Endothelial cell of umbilical vein (primary cell): ENCODE data around the gene YWHAG. TPM values are rescaled to one million over a fixed set of nuclear protein-coding genes. Genes with fewer than 3 reads are reported as not detected.

Experiments used
- BruUV-seq: library from RNA; stranded (reverse); fragments of 400-500 nt; replicated peaks from 2 replicates; lab custom pipeline; 2021; lab: Mats Ljungman, UMichigan
- CTCF ChIA-PET: fragments of 300-600, 350-600 bp; sonication (Branson Sonifier 250); formaldehyde crosslinking; loops from one replicate; lab custom pipeline; 2021; ENCODE audit warnings: antibody characterized with exemption, inconsistent platforms; lab: Charles Lee
- POLR2A ChIA-PET: fragments of 300-600, 350-600 bp; sonication (Branson Sonifier 250); formaldehyde crosslinking; loops from one replicate; lab custom pipeline; 2021; ENCODE audit warnings: antibody characterized with exemption, inconsistent platforms; lab: Charles Lee
- DNase-seq: peaks from one replicate; pipeline ENCODE4 v3.0.0-alpha.2; 2011; ENCODE audit warnings: low read depth, low spot score
- FAIRE-seq: peaks from 2 replicates; lab custom pipeline; 2011; peaks lifted over from hg19 to GRCh38; lab: Jason Lieb, UNC
- H2AFZ ChIP-seq: 2 replicates; pipeline ENCODE4 v1.6.0; 2012; ENCODE audit warnings: low read depth, low read length, control low read depth, inconsistent platforms
- H3K27ac ChIP-seq: 2 replicates; pipeline ENCODE4 v1.5.1; 2011; ENCODE audit warnings: low read depth, mild to moderate bottlenecking, control low read depth, low read length, moderate library complexity; ENCODE audit not compliant: insufficient read depth
- H3K27me3 ChIP-seq, 2 experiments: 2 replicates each; pipeline versions ENCODE4 v1.6.0 to v1.6.1; 2011; ENCODE audit warnings: low read length in 2 of 2, mixed read lengths in 1 of 2; ENCODE audit not compliant: control insufficient read depth in 2 of 2, insufficient read depth in 2 of 2
- H3K36me3 ChIP-seq, 2 experiments: 2 replicates in 1 of 2; 3 replicates in 1 of 2; pipeline ENCODE4 v1.5.1; 2011; ENCODE audit warnings: low read length in 2 of 2, mild to moderate bottlenecking in 1 of 2, moderate library complexity in 1 of 2; ENCODE audit not compliant: control insufficient read depth in 2 of 2, insufficient read depth in 2 of 2; ENCODE audit errors: extremely low read depth in 1 of 2
- H3K4me1 ChIP-seq: 3 replicates; pipeline ENCODE4 v1.5.1; 2011; ENCODE audit warnings: mild to moderate bottlenecking, low read length; ENCODE audit not compliant: control insufficient read depth, insufficient read depth; ENCODE audit errors: extremely low read depth
- H3K4me2 ChIP-seq: 2 replicates; pipeline ENCODE4 v1.6.1; 2011; ENCODE audit warnings: low read length, control low read depth, mixed read lengths; ENCODE audit not compliant: insufficient read depth
- H3K4me3 ChIP-seq, 3 experiments: fragments of 200-600 bp in 1 of 3; sonication (generic), shearing (Covaris generic) in 1 of 3; replicated peaks in 1 of 3; 2 replicates each; pipeline ENCODE4 v1.5.1; 2011 to 2016; ENCODE audit warnings: control low read depth in 3 of 3, low read length in 3 of 3, mild to moderate bottlenecking in 2 of 3, inconsistent platforms in 1 of 3, low read depth in 1 of 3, moderate library complexity in 1 of 3; ENCODE audit not compliant: insufficient read depth in 1 of 3
- H3K79me2 ChIP-seq: 2 replicates; pipeline ENCODE4 v1.6.0; 2012; ENCODE audit warnings: low read length, inconsistent platforms; ENCODE audit not compliant: control insufficient read depth, insufficient read depth
- H3K9ac ChIP-seq: replicated peaks from 2 replicates; pipeline ENCODE3; 2011; ENCODE audit warnings: low read length, control low read depth; ENCODE audit not compliant: insufficient read depth; ENCODE audit errors: extremely low read depth
- H3K9me1 ChIP-seq: replicated peaks from 3 replicates; pipeline ENCODE4 v1.6.0; 2011; ENCODE audit warnings: mild to moderate bottlenecking, low read length; ENCODE audit not compliant: control insufficient read depth, insufficient read depth; ENCODE audit errors: extremely low read depth
- H3K9me3 ChIP-seq: replicated peaks from 2 replicates; pipeline ENCODE4 v1.5.1; 2012; ENCODE audit warnings: low read length, inconsistent platforms; ENCODE audit not compliant: control insufficient read depth, insufficient read depth
- H4K20me1 ChIP-seq: replicated peaks from 2 replicates; pipeline ENCODE3; 2011; ENCODE audit warnings: mild to moderate bottlenecking, low read length; ENCODE audit not compliant: control insufficient read depth, insufficient read depth; ENCODE audit errors: extremely low read depth
- EZH2 ChIP-seq: IDR thresholded peaks from 2 replicates; pipeline ENCODE4 v1.6.1; 2012; ENCODE audit warnings: borderline replicate concordance, low read depth, mild to moderate bottlenecking, moderate library complexity, low read length, inconsistent platforms; ENCODE audit not compliant: severe bottlenecking
- FOS ChIP-seq: IDR thresholded peaks from 2 replicates; pipeline ENCODE4 v1.6.1; 2011; ENCODE audit warnings: mild to moderate bottlenecking, low read length, moderate library complexity, borderline replicate concordance; ENCODE audit not compliant: insufficient read depth
- MAX ChIP-seq: IDR thresholded peaks from 2 replicates; pipeline ENCODE4 v1.6.1; 2011; ENCODE audit not compliant: insufficient read depth, insufficient read length
- POLR2A ChIP-seq: IDR thresholded peaks from 2 replicates; pipeline ENCODE4 v1.6.1; 2012; ENCODE audit warnings: low read depth, mild to moderate bottlenecking, control low read depth, low read length
- POLR2AphosphoS5 ChIP-seq: IDR thresholded peaks from 2 replicates; pipeline ENCODE4 v1.6.1; 2012; ENCODE audit warnings: low read depth, mild to moderate bottlenecking, control low read depth, low read length, moderate library complexity; ENCODE audit not compliant: insufficient read depth
- dilution Hi-C: fragments of 300-500 bp; cut with MboI; formaldehyde crosslinking; loops from one replicate; pipeline ENCODE4 v1.15.0; 2019; ENCODE audit warnings: low sequenced_read_pairs; ENCODE audit not compliant: extremely low pct_ligation_motif_present
- intact Hi-C: fragments of 100-400 bp; cut with micrococcal nuclease; formaldehyde crosslinking; loops from one replicate; pipeline ENCODE4 v1.10.0; 2022
- polyA plus RNA-seq, 4 experiments: library from polyadenylated mRNA; depleted of rRNA in 3 of 4; stranded (reverse) in 3 of 4; unstranded in 1 of 4; fragments of >200 nt; gene quantifications; 2 replicates each; pipeline versions ENCODE4 v1.2.1 to v1.2.3, GENCODE V29; 2011 to 2012; ENCODE audit warnings: missing spikeins in 1 of 4
- total RNA-seq: library from RNA; stranded (reverse); gene quantifications from 2 replicates; pipeline ENCODE4 v1.2.3, GENCODE V29; 2021

YWHAG gene
- total and polyA plus RNA-seq, 2 donors (not counting 3 experiments of a cell fraction or from before 2014, with no cell fraction given), result 55.6 to 205 TPM

DNA sequence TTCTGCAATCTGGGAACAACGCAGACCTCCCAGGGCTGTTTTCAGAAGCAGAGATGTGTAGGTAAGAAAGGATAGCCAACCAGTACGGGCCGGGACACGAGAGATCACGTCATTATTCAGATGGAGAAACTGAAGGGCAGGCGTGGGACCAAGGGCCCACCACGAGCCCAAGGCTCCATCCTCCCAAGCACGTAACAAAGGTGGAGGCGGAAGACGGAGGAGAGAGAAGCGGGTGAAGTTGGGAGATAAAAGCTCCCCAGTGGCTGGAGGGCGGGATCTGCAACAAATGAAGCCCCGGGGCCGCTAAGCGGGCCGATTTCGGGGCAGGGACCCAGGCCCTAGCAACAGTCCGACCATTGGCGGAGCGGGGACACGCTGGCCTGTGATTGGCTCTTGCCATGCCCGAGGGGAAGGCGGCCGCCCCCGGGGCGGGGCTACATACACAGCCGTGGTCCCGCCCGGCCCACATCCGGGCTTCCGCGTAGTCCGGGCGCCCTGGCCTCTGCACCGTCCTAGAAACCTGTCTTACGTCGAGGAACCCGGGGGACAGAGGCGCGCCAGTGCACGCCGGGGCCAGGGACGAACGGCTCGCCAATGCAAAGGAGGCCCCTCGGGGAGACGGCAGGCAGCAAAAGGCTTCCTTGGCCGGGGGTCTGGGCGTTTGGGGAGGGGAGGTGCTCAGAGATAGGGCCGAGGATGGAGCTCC is 40.9 kb downstream of the YWHAG start:
- Histone ChIP-seq H3K9me1 (no peaks in the 10 kb centered on the region), H2AFZ (peak overlapping the region; percentile 70), H3K9me3 (no peaks in the 10 kb centered on the region), H3K27ac (peak overlapping the region; percentile 53), H3K4me2 (peak overlapping the region; percentile 48), H3K4me1 (peaks cover 17% of the 10 kb centered on the region), H3K4me3 (peak overlapping the region; percentile 28 to 58 (median 42)), H4K20me1 (no peaks in the 10 kb centered on the region), H3K27me3 (no peaks in the 10 kb centered on the region), H3K79me2 (no peaks in the 10 kb centered on the region), H3K36me3 (peaks cover 0 to 7% of the 10 kb centered on the region in 2 experiments), H3K9ac (peak overlapping the region; percentile 42)
- DNase-seq (peak; percentile 95), FAIRE-seq (peak; percentile 97)
- dilution Hi-C loops (no loop called here), intact Hi-C loops (loop anchor here (1.0 kb wide), 2 partner anchors 41 to 140 kb away; no protein-coding TSS in a partner anchor)
- BruUV-seq, result no TSS peak
- TF ChIP-seq POLR2AphosphoS5 (peak; percentile 48), EZH2 (no peak), POLR2A (peak; percentile 78)
- POLR2A ChIA-PET, result interaction anchor here (0.6 to 1.9 kb wide), 3 partner anchors 26 to 82 kb away, joined by 3 to 11 read pairs (median 6); partner anchors contain the start of gene YWHAG
- CTCF ChIA-PET, result interaction anchor here (0.9 to 8.3 kb wide), 9 partner anchors 10 to 140 kb away, joined by 3 to 100 read pairs (median 6); partner anchors contain the start of gene YWHAG

DNA sequence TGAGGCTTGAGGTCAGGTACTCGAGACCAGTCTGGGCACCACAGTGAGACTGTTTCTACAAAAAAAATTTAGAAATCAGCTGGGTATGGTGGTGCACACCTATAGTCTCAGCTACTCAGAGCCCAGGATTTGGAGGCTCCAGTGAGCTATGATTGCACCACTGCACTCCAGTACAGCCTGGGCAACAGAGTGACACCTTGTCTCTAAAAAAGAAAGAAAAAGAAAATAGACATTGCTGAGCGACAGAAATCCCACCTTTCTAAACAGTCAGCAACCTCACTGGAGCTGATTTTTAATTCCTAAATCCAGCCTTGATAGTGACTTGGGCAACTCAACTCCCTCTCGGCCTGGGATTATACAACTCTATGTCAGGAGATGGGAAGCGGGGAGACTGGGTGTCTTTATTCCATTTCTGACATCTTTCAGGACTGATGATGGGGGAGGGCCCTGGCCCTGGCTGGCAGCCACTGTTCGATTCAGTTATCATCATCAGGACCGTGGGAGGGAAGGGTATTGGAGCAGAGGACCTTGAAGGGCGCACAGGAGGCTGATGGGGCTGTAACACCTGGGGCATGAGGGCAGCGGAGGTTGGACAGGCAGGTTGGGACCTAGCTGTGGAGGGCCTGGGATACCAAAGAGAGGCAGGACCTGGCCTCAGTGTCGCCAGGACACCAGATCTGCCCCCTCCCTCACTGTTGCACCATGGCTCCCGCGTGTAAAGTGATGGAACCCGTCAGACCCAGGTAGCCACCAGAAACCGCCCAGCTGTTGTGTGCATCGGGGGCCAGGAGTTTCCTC is 41.6 kb downstream of the YWHAG start:
- DNase-seq (no peak), FAIRE-seq (no peak)
- intact Hi-C loops, result no loop called here
- H3K9me1 ChIP-seq, result no peaks in the 10 kb centered on the region
- peak overlapping the region; percentile 53 for H3K27ac ChIP-seq
- H3K4me3 ChIP-seq, result peak overlapping the region in 1 of 3 experiments; percentile 22
- no peaks in the 10 kb centered on the region for H3K9me3 ChIP-seq
- no peaks in the 10 kb centered on the region for H4K20me1 ChIP-seq
- ChIA-PET CTCF (interaction anchor here (0.8 to 8.3 kb wide), 5 partner anchors 11 to 140 kb away, joined by 4 to 100 read pairs (median 13); no protein-coding TSS in a partner anchor), POLR2A (interaction anchor here (1.9 kb wide), 1 partner anchor 42 kb away, joined by 11 read pairs; the partner anchor contains the start of gene YWHAG)
- no peak for TF ChIP-seq EZH2
- TF ChIP-seq MAX, result no peak
- TF ChIP-seq POLR2A, result no peak
- TF ChIP-seq FOS, result no peak
- H3K36me3 ChIP-seq, result peaks cover 0 to under 1% of the 10 kb centered on the region in 2 experiments
- H3K9ac ChIP-seq, result peak overlapping the region; percentile 42
- no peaks in the 10 kb centered on the region for H3K27me3 ChIP-seq
- H3K79me2 ChIP-seq, result no peaks in the 10 kb centered on the region
- dilution Hi-C loops, result no loop called here
- H3K4me1 ChIP-seq, result peaks cover 17% of the 10 kb centered on the region
- H2AFZ ChIP-seq, result peak overlapping the region; percentile 70
- H3K4me2 ChIP-seq, result peak overlapping the region; percentile 48
- TSS peak; percentile 10 for BruUV-seq
